Fibroblast of the conjunctiva (primary cell): ENCODE measurements around the gene SENP6.
"Not testable (repeated sequence)": the region's sequence is repeated elsewhere in the genome, so short reads cannot be mapped to it uniquely, and the experiment has no call there.

ENCODE experiments used
- DNase-seq: peaks from one replicate; pipeline ENCODE4 v3.0.0-alpha.2; 2010; ENCODE audit warnings: low read depth

Gene SENP6

DNA sequence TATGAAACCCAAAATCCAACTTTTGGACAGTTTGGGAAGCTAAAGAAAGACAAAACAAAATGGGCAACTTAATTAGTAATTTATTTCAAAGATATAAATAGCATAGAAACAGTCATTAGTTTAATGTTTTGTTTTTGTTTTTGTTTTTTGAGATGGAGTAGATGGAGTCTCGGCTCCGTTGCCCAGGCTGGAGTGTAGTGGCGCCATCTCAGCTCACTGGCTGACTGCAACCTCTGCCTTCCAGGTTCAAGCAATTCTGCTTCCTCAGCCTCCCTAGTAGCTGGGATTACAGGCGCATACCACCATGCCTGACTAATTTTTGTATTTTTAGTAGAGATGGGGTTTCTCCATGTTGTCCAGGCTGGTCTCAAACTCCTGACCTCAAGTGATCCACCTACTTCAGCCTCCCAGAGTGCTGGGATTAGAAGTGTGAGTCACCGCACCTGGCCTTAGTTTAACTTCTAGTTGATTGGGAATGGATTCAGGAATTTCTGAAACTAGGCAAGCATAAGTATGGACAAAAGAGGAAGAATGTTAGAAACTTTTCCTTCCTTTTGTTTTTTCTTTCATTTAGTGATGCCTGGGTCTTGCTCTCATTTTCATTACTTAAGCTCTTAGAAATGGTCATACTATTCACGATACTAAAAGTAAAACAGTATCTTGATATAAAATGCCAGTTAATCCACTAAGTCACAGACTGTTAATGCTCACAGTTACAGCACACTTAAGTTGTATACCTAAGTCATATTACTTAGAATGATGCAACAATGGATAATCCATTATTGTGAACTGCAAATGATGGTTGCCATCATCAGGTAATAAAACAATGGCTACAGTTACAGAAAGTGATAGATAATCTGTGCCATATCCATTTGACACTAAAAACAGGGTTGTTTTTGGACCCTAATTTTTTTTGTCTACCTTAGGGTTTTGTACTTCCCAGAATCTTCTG lies 8.2 kb downstream of the SENP6 start:
- no peak for DNase-seq

DNA sequence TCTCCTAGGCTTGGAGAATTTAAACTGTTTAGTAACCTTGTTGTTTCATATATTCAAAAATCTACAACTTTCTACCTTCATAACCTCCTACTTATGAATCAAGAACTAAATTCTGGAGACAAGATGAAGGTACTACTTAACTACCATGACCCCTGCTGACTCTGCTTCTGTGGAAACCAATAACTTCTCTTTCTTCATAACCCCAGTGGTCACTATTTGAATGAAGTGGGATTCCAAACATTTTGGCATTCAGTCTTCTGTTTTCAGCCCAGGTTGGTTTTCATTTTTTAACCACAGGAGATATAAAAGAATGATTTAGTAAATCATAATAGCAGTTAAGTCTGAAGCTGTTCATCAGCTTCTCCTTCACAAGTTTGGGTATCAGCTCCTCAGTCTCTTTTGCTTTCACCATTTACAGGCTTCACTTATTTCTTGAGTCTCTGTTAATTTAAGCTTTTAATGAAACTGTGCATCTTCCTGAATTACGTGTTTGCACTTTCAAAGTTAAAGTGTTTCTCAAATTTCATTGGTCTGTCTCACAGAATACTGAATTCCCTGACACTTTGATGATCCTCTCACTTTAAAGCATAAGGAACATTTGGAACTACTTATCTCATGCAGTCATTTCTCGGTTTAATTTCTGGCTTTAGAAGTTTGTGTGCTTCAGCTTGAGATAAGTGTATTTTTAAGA lies 9.5 kb downstream of the SENP6 start:
- DNase-seq, result no peak

DNA sequence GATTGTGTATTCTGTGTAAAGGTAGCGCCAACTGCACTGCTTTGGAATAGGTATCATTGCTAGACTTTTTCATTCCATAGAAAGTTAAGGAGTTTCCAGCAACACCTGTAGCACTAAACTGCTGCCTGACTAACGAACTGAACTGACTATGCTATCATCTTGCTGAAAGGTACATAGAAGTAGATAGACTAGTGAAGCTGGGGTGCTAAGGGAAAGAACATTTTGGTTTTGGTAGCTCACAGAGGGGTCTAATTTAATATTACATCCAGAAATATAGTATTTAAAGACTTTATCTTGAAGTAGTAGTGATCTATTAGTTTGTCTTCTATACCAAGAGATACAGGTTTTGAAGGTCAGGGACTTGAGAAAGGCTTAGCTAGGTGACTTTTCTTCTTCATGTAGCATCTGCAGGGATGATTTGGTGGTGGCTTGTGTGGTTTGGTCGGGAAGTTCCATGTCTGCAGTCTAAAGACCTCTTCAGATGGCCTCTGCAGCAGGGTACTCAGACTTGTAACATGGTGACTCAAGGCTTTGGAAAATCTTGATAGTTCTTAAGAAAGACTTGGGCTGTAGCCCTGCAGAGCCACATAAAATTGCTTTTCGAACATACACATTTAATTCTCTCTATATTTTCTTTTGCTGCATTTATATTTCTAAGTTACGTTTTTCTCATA lies 10.2 kb downstream of the SENP6 start:
- no peak for DNase-seq

DNA sequence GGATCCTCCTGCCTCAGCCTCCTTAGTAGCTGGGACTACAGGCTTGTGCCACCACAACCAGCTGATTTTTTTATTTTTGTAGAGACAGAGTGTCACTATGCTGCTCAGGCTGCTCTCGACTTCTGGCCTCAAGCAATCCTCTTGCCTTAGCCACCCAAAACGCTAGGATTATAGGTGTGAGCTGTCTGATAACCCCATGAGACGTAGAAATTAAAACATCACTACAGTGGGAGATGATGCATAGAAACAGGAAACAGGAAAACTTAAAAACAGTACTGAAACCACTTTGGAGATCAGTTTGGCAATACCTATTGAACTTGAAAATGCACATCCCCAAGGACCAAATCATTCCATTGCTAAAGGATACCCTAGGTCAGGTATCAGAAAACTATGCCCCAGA lies 10.8 kb downstream of the SENP6 start:
- no peak for DNase-seq

DNA sequence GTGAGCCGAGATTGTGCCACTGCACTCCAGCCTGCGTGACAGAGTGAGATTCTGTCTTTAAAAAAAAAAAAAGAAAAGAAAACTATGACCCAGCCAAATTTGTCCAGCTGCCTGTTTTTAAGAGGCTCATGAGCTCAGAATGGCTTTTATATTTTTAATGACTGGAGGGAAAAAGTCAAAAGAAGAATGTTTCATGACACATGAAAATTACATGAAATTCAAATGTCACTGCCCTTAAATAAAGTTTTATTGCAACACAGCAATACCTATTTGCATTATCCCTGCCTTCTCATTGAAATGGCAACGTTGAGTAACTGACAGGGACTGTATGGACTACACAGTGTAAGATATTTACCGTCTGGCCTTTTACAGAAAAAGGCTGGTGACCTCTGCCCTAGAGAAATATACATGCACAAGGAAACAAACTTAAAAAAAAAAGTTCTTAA lies 11.4 kb downstream of the SENP6 start:
- DNase-seq, result no peak

DNA sequence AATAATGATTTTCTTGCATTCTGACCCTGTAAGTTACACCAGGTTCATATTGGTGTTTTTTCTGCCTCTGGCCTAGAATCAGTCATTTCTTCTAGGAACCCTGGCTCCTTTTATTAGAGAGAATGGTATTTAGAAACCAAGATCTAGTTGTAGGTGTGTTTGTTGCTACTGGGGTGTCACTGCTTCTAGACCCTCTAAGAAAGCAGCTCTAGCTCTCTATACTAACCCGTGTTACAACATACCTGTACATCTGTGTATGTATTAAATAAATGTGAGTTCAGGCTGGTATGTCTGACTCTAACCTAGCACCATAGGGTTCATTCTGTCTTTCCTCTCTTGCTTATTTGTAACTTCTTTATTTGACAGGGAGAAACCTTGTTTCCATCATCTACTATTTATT lies 16.8 kb downstream of the SENP6 start:
- DNase-seq, result no peak

DNA sequence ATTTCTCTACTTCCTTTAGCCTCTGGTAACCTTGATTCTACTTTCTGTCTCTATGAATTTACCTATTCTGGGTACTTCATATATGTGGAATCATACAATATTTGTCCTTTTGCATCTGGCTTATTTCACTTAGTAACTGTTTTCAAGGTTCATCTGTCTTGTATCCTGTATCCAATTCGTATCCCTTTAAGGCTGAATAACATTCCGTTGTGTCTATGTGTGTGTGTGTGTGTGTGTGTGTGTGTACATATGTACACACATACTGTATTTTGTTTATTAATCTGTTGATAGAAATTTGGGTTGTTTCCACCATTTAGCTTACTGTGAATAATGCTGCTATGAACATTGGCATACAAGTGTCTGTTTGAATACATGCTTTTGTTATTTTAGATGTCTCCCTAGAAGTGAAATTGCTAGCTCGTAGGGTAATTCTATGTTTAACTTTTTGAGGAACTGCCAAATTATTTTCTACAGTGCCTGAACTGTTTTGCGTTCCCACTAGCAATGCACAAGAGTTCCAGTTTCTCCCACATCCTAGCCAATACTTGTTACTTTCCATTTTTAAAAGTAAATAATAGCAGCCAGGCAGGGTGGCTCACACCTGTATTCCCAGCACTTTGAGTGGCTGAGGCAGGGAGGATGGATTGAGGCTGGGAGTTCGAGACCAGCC lies 17.7 kb downstream of the SENP6 start:
- no peak for DNase-seq

DNA sequence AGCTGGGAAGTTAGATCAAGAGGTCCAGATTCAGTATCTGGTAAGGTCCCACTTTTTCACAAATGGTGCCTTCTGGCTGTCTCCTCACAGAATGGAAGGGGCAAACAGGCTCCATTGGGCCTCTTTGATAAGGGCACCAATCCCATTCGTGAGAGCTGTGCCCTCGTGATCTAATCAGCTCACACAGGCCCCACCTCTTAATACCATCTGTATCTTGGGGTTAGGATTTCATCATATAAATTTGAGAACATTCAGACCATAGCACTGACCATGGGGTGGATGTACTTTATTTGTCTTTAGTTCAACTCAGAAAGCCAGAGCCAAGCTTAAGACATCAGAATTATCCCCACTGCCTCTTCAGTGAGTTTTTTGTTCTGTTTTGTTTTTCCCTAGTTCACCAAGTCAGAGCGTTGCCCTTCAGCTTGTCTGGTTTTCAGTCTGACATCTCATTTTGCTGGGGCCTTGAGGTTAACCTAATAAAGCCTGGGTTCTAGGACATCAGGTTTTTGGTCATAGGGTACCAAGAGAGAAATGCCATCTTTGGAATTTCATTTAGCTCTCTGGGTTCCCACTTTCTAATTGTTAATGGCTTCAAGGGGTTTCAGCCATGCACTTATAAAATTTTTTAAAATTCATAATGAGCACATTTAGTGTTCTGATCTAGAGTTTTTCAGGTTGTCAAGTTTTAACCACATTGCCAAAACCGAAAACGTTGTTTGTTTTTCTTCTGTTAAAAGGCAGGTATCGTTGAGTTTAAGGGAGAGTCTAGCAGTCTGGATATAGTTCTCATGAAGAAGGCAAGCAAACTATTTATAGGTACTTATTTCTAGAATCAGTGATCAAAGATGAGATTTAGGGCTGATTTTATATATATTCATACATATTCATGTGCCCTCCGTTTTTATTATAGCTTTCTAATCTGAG lies 19.0 kb downstream of the SENP6 start:
- no peak for DNase-seq

DNA sequence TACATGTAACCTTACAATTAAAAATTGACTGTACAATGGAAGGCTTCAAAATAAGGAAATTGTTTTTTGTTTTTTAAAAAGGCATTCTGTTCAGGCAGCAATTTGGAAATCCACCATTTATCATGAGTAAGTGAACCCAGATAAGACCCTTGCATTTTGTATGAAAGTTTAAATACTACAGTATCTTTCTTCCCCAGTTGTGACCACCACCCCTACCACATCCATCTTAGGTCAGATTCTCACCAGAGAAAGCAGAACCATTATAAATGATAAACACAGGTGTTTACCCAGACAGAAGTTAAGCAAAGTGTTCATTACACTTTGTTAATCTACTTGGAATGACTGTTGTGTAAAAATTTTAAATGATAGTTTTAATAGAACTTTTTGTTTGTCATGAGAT lies 20.2 kb downstream of the SENP6 start:
- no peak for DNase-seq

DNA sequence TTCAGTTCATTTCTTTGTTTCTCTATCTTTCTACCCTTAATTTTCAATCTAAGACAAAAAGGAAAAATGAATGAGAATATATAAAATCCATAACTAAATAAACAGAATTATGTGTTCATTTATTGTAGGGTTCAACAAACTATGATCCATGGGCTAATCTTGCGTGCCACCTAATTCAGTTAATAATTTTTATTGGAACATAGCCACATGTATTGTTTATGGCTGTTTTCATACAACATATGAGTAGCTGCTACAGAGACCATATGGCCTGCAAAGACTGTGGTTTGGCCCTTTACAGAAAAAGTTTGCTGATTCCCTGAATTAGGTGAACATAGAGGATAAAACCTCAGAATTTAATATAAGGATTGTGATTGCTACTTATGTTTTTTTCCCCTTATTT lies 21.8 kb downstream of the SENP6 start:
- DNase-seq, result no peak

DNA sequence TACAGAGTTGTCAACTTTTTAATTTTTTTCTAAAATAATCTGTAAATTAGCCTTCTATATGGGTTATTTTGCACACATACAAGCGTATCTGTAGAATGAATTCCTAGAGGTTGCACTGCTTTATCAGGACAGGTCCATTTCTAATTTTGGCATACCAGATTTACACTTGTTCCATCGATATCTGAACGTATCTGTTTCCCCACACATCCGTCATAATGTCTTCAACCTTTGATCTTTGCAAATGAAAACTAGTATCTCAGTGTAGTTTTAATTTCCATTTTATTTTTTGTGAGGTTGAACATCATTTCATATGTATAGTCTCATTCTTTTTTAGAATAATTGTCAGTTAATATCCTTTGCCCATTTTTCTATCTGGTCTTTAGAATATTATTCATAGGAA lies 22.7 kb downstream of the SENP6 start:
- no peak for DNase-seq

DNA sequence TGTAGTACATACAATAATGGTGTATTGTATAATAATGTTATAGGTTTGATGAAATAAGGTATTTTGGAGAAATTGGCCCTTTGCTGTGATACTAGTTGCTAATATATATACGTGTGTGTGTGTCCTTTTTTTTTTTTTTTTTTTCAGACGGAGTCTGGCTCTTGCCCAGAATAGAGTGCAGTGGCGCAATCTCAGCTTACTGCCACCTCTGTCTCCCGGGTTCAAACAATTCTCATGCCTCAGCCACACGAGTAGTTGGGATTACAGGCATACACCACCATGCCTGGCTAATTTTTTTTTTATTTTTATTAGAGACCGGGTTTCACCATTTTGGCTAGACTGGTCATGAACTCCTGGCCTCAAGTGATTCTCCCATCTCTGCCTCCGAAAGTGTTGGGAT lies 23.3 kb downstream of the SENP6 start:
- no peak for DNase-seq

DNA sequence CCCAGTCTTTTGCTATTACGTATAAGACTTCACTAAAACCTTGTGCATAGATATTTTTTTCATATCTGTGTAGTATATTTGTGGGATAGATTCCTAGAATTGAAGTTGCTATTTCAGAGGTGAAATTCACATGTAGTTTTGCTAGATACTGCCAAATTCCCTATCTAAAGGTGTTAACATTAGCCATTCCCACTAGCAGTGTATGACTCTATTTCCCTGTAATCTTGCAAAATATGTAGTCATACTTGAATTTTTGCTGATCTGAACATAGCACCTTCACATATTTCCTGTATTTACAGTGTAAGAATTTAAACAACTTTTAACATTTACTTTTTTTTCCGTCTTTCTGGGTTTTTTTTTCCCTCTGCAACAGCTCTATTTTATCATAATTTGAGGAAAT lies 24.9 kb downstream of the SENP6 start:
- no peak for DNase-seq

DNA sequence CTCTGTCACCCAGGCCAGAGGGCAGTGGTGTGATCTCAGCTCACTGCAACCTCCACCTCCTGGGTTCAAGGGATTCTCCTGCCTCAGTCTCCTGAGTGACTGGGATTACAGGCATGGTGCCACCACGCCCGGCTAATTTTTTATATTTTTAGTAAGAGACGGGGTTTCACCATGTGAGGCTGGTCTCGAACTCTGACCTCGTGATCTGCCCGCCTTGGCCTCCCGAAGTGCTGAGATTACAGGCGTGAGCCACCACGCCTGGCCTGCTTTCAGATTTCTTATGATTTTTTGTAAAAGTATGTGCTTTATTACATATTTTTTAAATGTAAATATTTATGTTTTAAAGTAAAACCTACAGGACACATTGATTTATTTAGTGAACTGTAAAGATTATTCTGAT lies 26.0 kb downstream of the SENP6 start:
- DNase-seq, result not testable (repeated sequence)

DNA sequence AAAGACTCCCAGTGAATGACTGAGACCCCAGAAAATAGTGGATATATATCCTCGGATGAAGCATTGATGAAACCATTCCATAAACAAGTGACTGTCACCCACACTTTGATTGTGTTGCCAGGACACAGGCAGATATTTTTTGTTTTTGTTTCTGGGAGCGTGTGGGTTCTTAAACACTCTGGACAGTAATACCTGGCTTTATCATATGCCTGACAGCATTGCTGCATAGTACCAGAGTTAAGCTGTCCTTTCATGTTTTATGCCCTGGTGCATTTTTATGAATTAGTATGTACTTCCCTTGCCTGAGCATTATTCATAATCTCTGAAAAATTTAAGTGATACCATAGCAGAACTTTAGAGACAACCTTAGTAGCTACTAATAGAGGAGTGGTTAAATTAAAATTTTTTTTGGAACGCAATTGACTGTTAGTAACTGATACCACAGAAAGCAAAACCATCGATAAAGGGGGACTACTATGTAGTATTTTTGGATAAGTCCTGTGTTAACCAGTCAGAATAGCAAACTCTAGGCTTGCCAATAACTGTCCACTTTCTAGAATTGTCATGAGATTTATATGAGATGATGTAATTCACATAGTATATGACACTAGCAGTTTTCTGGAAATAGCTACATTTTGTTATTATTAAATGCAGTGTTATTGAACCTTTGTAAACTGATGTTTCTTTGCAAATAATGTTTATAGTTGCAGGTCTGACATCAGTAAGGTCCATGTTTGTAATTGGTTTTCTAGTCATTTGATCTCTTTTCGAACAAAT lies 30.4 kb downstream of the SENP6 start:
- no peak for DNase-seq

DNA sequence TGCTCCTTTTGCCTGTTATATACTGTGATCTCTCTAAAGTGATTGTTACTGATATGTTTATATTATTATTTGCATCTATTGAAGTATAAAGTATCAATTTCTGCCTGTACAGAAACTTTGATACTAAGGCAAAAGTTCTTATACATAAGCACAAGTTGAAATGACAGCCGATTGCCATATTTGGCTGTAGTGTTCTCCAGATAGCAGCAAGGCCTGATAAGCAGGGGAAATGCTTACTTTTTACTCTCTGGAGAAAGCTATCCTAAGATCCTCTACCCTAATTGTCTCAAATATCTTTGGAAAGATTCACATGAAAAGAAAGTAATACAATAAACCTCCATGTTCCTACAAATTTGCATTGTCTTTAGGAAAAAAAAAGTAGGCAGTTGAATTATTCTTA lies 31.4 kb downstream of the SENP6 start:
- DNase-seq, result no peak

DNA sequence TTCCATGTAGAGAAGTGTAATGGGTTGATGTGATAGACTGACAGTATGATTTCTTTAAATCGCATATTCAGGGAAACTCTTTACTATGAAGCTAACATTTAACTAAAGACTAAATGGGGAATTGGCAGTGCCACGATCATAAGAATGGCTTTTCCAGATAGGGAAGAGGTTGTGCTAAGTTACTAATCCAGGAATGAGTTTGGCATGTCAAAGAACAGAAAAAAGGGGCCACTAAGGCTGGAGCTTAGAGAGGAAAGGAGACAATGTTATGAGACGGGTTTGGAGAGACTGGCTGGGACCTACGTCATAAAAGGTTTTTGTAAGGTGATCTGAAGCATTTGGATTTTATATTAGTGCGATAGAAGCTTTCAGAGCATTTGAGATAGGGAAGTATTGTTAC lies 40.6 kb downstream of the SENP6 start:
- DNase-seq, result no peak

DNA sequence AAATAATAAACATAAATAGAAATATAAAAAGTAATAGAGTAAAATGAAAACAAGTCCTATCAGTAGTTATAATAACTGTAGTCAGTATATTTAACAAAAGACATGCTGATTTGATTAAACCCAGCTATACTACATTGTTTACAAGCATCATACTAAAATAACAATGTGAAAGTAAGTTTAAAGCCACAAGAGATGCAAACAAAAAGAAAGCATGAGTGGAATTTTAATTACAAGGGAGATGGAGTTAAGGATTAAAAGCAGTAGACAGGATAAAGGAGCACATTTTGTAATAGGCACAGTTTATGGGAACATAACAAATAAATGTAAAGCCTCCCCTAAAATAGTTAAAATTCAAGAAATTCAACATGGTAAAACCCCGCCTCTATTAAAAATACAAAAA lies 41.5 kb downstream of the SENP6 start:
- DNase-seq, result no peak

DNA sequence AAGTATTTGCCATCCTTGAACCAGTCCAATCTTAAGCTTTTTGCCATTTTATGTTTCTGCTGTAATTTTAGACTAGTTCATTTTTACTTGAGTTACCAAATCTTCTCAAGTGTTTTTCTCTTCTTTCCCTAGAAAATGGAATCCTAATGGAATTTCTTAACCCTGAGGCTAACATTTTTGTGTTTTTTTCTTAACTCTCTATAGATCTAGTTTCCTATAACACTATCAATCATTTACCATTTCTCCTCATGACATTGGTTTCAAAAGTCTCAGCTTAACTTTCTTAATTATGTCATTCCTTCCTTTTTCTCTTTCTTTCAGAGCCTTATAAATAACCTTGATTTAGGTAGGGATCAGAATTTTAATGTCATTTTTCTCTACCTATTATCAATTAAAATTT lies 54.8 kb downstream of the SENP6 start:
- DNase-seq, result no peak

DNA sequence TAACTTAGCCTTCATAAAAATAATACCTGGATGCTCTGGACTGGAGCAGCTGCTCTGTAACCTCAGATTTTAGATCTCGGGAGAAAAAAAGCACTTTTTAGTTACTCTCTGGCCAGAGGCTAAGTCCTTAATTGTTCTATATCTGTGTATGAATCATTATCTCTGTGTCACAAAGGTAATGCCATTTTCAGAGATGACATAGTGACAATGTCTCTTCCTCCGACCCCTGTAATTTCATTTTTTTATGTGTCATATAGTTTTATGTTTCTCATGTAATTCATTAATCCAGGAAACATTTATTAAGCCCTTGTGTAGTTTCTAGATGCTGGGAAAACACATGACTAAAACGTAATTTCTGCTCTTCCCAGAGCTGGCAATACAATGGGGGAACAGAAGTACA lies 55.6 kb downstream of the SENP6 start:
- DNase-seq, result no peak
